Measurements from ENCODE around the gene LSAMP. TPM values are rescaled to one million over a fixed set of nuclear protein-coding genes. Genes with fewer than 3 reads are reported as not detected.

Gene LSAMP
- total RNA-seq, 1 donor from 2014 or later = 16.4 TPM

DNA sequence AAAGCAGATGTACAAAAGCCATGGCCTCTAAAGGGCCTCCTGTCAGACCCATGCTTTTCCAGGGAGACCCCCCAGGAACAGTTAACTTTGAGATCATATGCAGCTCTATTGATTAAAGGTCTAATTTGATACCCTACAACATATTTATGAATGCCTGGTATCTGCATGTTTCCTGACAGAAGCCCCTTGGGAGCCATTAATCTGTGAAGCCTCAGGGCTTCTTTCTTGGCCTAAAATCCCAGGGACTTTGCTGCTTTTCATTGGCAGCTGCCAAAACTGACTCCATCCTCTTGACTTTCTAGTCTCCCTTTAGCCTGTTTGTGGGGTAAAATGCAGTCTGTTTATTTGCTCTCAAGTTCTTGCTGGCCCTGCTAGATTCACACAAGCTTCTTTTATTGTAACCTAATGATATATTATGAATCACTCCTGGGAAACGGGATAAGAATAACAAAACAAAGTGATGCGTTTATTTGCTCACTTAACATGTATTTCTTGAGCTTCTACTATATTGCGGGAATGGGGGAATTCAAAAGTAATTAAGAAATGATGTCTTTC lies 257.0 kb downstream of the LSAMP start:
- DNase-seq (ENCODE audit: low read depth) = peak; percentile 37
- H3K27ac ChIP-seq (ENCODE audit: low read depth, low read length) = no peak overlapping the region

DNA sequence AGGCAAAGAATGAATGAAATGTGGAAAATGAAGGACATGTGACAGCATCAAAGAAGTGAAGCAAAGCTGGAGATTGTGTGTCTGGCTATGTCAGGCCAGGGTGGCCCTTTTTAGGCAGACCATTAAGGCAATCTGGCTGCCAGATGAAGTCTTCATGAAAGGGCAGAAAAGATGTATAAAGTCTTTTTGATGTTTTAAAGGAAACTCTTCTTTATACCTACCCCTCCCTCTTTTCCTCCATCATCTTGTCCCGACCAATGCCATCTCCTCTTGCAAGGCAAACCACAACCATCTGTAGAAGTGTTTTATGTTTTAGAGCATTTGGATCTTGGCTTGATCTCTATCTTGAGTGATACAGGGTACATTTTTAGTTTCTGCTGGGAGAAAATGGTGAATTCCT lies 259.2 kb downstream of the LSAMP start:
- Mint-ChIP-seq H3K27me3 (ENCODE audit: low read depth, unreplicated experiment) (no peaks in the 10 kb centered on the region), H3K4me1 (ENCODE audit: low read depth, unreplicated experiment) (peaks cover 9% of the 10 kb centered on the region), H3K4me3 (ENCODE audit: unreplicated experiment) (no peak overlapping the region), H3K9me3 (ENCODE audit: unreplicated experiment) (no peaks in the 10 kb centered on the region), H3K36me3 (ENCODE audit: low read depth, unreplicated experiment) (no peaks in the 10 kb centered on the region), H3K27ac (ENCODE audit: unreplicated experiment) (no peak overlapping the region)
- Histone ChIP-seq H4K20me1 (ENCODE audit: insufficient read depth, low read length) (no peaks in the 10 kb centered on the region), H3K27me3 (ENCODE audit: insufficient read depth, low read length) (no peaks in the 10 kb centered on the region), H2AFZ (ENCODE audit: low read depth, low read length) (no peak overlapping the region), H3K4me1 (ENCODE audit: insufficient read depth, low read length) (peaks cover 3% of the 10 kb centered on the region), H3K79me2 (ENCODE audit: insufficient read depth, low read length) (no peaks in the 10 kb centered on the region), H3K27ac (ENCODE audit: low read depth, low read length) (no peak overlapping the region), H3K9me3 (ENCODE audit: insufficient read depth, low read depth, low read length) (no peaks in the 10 kb centered on the region), H3K4me2 (ENCODE audit: low read length) (no peak overlapping the region), H3K9ac (ENCODE audit: low read length) (no peak overlapping the region), H3K4me3 (ENCODE audit: insufficient read depth, low read depth, low read length) (no peak overlapping the region), H3K36me3 (ENCODE audit: insufficient read depth, low read length) (no peaks in the 10 kb centered on the region)
- TF ChIP-seq, protein P1, sequence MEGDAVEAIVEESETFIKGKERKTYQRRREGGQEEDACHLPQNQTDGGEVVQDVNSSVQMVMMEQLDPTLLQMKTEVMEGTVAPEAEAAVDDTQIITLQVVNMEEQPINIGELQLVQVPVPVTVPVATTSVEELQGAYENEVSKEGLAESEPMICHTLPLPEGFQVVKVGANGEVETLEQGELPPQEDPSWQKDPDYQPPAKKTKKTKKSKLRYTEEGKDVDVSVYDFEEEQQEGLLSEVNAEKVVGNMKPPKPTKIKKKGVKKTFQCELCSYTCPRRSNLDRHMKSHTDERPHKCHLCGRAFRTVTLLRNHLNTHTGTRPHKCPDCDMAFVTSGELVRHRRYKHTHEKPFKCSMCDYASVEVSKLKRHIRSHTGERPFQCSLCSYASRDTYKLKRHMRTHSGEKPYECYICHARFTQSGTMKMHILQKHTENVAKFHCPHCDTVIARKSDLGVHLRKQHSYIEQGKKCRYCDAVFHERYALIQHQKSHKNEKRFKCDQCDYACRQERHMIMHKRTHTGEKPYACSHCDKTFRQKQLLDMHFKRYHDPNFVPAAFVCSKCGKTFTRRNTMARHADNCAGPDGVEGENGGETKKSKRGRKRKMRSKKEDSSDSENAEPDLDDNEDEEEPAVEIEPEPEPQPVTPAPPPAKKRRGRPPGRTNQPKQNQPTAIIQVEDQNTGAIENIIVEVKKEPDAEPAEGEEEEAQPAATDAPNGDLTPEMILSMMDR (IDR thresholded peaks at IDR 0.05; ENCODE audit: insufficient read depth, low read depth, low read length) = no peak
- no peak for TF ChIP-seq EZH2 (IDR thresholded peaks at IDR 0.05; ENCODE audit: insufficient read depth, low read length)
- DNase-seq (ENCODE audit: low read depth) (peak; percentile 4), FAIRE-seq (no peak)

More for the DNA sequence above, 257.0 kb downstream of the LSAMP start:
- Histone ChIP-seq H3K4me2 (ENCODE audit: low read length) (no peak overlapping the region), H3K4me1 (ENCODE audit: insufficient read depth, low read length) (peaks cover 3% of the 10 kb centered on the region), H3K9me3 (ENCODE audit: insufficient read depth, low read depth, low read length) (no peaks in the 10 kb centered on the region), H3K9ac (ENCODE audit: low read length) (no peak overlapping the region), H2AFZ (ENCODE audit: low read depth, low read length) (no peak overlapping the region), H3K27me3 (ENCODE audit: insufficient read depth, low read length) (no peaks in the 10 kb centered on the region), H3K36me3 (ENCODE audit: insufficient read depth, low read length) (no peaks in the 10 kb centered on the region), H3K4me3 (ENCODE audit: insufficient read depth, low read depth, low read length) (no peak overlapping the region), H4K20me1 (ENCODE audit: insufficient read depth, low read length) (no peaks in the 10 kb centered on the region), H3K79me2 (ENCODE audit: insufficient read depth, low read length) (no peaks in the 10 kb centered on the region)
- Mint-ChIP-seq H3K4me1 (ENCODE audit: low read depth, unreplicated experiment) (peaks cover 15% of the 10 kb centered on the region), H3K27ac (ENCODE audit: unreplicated experiment) (no peak overlapping the region), H3K36me3 (ENCODE audit: low read depth, unreplicated experiment) (no peaks in the 10 kb centered on the region), H3K9me3 (ENCODE audit: unreplicated experiment) (no peaks in the 10 kb centered on the region), H3K27me3 (ENCODE audit: low read depth, unreplicated experiment) (no peaks in the 10 kb centered on the region), H3K4me3 (ENCODE audit: unreplicated experiment) (no peak overlapping the region)
- FAIRE-seq = no peak
- no peak for TF ChIP-seq EZH2 (IDR thresholded peaks at IDR 0.05; ENCODE audit: insufficient read depth, low read length)
- TF ChIP-seq, protein P1 (IDR thresholded peaks at IDR 0.05; ENCODE audit: insufficient read depth, low read depth, low read length) = no peak

DNA sequence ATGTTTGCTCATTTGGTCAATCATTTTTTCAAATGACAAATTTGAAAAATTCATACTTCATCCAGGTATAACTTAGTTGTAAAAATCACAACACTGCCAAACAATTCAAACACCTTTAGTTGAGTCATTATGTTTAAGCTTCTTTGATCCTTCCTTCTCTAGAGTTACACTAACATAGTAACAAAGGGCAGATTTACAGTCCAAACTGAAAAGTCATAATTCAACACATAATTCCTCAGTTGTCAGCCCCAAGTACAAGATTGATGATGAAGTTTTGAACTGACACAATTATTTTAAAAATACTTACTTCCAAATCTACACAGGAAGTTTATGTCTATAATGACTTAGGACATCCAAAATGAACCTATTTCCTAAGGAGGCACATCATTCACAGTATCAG lies 264.1 kb downstream of the LSAMP start:
- no peak overlapping the region for H3K4me3 ChIP-seq (ENCODE audit: insufficient read depth, low read depth, low read length)
- H3K36me3 Mint-ChIP-seq (ENCODE audit: low read depth, unreplicated experiment) = no peaks in the 10 kb centered on the region
- no peak overlapping the region for H3K9ac ChIP-seq (ENCODE audit: low read length)
- no peaks in the 10 kb centered on the region for H3K36me3 ChIP-seq (ENCODE audit: insufficient read depth, low read length)
- no peaks in the 10 kb centered on the region for H3K27me3 Mint-ChIP-seq (ENCODE audit: low read depth, unreplicated experiment)
- H3K4me1 Mint-ChIP-seq (ENCODE audit: low read depth, unreplicated experiment) = peaks cover 14% of the 10 kb centered on the region
- no peaks in the 10 kb centered on the region for H4K20me1 ChIP-seq (ENCODE audit: insufficient read depth, low read length)
- H3K27me3 ChIP-seq (ENCODE audit: insufficient read depth, low read length) = no peaks in the 10 kb centered on the region
- H3K4me3 Mint-ChIP-seq (ENCODE audit: unreplicated experiment) = no peak overlapping the region
- H2AFZ ChIP-seq (ENCODE audit: low read depth, low read length) = no peak overlapping the region
- H3K9me3 ChIP-seq (ENCODE audit: insufficient read depth, low read depth, low read length) = no peaks in the 10 kb centered on the region
- no peak overlapping the region for H3K27ac ChIP-seq (ENCODE audit: low read depth, low read length)
- no peaks in the 10 kb centered on the region for H3K79me2 ChIP-seq (ENCODE audit: insufficient read depth, low read length)
- no peak overlapping the region for H3K4me2 ChIP-seq (ENCODE audit: low read length)
- TF ChIP-seq, protein P1 (IDR thresholded peaks at IDR 0.05; ENCODE audit: insufficient read depth, low read depth, low read length) = no peak
- no peak for TF ChIP-seq EZH2 (IDR thresholded peaks at IDR 0.05; ENCODE audit: insufficient read depth, low read length)
- H3K4me1 ChIP-seq (ENCODE audit: insufficient read depth, low read length) = no peaks in the 10 kb centered on the region
- no peak for FAIRE-seq
- no peak overlapping the region for H3K27ac Mint-ChIP-seq (ENCODE audit: unreplicated experiment)
- no peaks in the 10 kb centered on the region for H3K9me3 Mint-ChIP-seq (ENCODE audit: unreplicated experiment)
- DNase-seq (ENCODE audit: low read depth) = no peak

Data from astrocyte (in vitro differentiated cells and primary cell).